GM23248 (cell line): ENCODE measurements around the gene CAPN9.

Source experiments
- EZH2 ChIP-seq: fragments of 200-600 bp; sonication (generic); IDR thresholded peaks from 2 replicates; pipeline ENCODE4 v1.6.1; 2018; ENCODE audit warnings: antibody characterized with exemption, mild to moderate bottlenecking; ENCODE audit not compliant: insufficient read depth, poor library complexity, severe bottlenecking
- EZH2phosphoT487 ChIP-seq: fragments of 200-600 bp; sonication (generic); IDR thresholded peaks from 2 replicates; pipeline ENCODE4 v1.6.1; 2018; ENCODE audit warnings: antibody characterized with exemption, moderate library complexity, mild to moderate bottlenecking, low read depth; ENCODE audit not compliant: insufficient read depth

DNA sequence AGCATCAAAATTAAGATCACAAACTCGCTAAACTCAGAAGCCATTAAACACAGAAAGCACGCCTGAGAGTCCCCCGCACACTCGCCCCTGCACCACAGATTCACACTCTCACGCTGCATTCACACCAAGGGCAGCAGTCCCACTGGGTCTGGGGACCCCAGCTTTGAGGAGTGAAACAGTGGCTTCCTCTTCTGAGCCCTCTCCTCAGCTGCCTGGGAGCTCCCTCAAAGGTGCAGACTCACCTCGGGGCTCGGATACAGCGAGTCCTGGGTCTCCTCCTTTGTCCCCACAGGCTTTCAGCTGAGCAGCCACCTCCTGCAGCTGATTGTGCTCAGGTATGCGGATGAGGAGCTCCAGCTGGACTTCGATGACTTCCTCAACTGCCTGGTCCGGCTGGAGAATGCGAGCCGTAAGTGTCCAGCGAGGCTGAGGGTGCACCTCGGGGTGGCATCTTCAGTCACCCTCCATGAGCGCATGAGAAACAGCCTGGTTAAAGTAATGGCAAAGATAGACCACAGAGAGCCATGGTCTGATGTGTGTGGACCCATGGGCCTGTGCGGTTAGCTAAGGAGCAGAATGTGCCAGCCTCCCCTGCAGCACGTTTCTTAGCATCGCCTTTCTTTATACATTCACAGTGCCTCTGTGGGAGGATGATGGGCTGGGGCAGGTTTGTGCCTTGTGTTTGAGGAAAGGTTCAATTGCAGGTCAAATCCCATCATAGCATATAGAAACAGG, 47.9 kb downstream of the CAPN9 start:
- TF ChIP-seq EZH2: no peak
- no peak for TF ChIP-seq EZH2phosphoT487
